HG03469 (cell line): ENCODE data around the gene TMEM181.

Experiments
- ATAC-seq: cut with Tn5 transposase; IDR thresholded peaks from one replicate; pipeline ENCODE4 v1.9.1; 2021; ENCODE audit warnings: mild to moderate bottlenecking, moderate library complexity, moderate number of reproducible peaks; ENCODE audit not compliant: unreplicated experiment

TMEM181 gene

GRCh38 chr6:158680481-158680880 is 120.6 kb downstream of the TMEM181 start:
- no peak for ATAC-seq

GRCh38 chr6:158684311-158684710 is 124.4 kb downstream of the TMEM181 start:
- no peak for ATAC-seq

GRCh38 chr6:158684745-158685324 is 124.9 kb downstream of the TMEM181 start:
- ATAC-seq, result no peak
